ENCODE results near the gene NUDT22. TPM values are rescaled to one million over a fixed set of nuclear protein-coding genes. Genes with fewer than 3 reads are reported as not detected.
A peak's percentile ranks its signal among the peaks of the same experiment; 100 is the strongest.

NUDT22 gene
- total and polyA plus RNA-seq, 8 donors, result 35.1 to 363 (median 112) TPM

- peak overlapping the region; percentile 70 to 90 (median 74) for H3K4me3 ChIP-seq
- DNase-seq, result no peak
- H3K27ac ChIP-seq, result peak overlapping the region; percentile 94 to 97 (median 96)
- TF ChIP-seq EP300 (IDR thresholded peaks at IDR 0.05) (no peak), CTCF (IDR thresholded peaks at IDR 0.05) (no peak)
- WGBS, 5 donors, result 45 to 57% (median 52%) methylated on average over 20 to 22 of the region's 22 CpGs
- H3K4me1 ChIP-seq, result peaks cover 32 to 60% (median 51%) of the 10 kb centered on the region in 4 donors
- intact Hi-C loops (cut with DNase I; ENCODE audit: low total_unique reads), result no loop called here
- no peaks in the 10 kb centered on the region for H3K9me3 ChIP-seq
- H3K27me3 ChIP-seq, result no peaks in the 10 kb centered on the region
- peaks cover 15 to 40% (median 37%) of the 10 kb centered on the region in 4 donors for H3K36me3 ChIP-seq
Measured at GRCh38 chr11:64224891-64225607, 1.0 kb upstream of the NUDT22 start.

DNA sequence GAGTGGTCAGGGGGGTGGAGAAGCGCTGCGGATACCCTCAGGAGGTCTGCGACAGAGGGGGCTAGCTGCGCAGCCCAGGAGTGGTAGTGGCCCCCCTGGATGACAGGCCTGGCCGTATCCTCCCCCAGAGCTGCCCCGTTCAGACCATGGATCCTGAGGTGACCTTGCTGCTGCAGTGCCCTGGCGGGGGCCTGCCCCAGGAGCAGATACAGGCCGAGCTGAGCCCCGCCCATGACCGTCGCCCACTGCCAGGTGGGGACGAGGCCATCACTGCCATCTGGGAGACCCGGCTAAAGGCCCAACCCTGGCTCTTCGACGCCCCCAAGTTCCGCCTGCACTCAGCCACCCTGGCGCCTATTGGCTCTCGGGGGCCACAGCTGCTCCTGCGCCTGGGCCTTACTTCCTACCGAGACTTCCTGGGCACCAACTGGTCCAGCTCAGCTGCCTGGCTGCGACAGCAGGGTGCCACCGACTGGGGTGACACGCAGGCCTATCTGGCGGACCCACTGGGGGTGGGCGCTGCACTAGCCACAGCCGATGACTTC, 505 bp downstream of the NUDT22 start:
- WGBS, 5 donors, result 0 to 20% (median 3%) methylated on average over 5 to 26 of the region's 26 CpGs
- intact Hi-C loops (cut with DNase I; ENCODE audit: low total_unique reads), result no loop called here
- Histone ChIP-seq H3K27ac (peak overlapping the region; percentile 94 to 97 (median 96)), H3K27me3 (no peaks in the 10 kb centered on the region), H3K9me3 (no peaks in the 10 kb centered on the region), H3K4me1 (peaks cover 41 to 68% (median 61%) of the 10 kb centered on the region in 4 donors), H3K36me3 (peaks cover 4 to 25% (median 22%) of the 10 kb centered on the region in 4 donors), H3K4me3 (peak overlapping the region; percentile 70 to 90 (median 74))
- TF ChIP-seq CTCF (IDR thresholded peaks at IDR 0.05), result no peak
- peak in 2 of 3 donors; percentile 60 for TF ChIP-seq POLR2AphosphoS5 (IDR thresholded peaks at IDR 0.05)
- peak; percentile 68 to 74 for DNase-seq

- TF ChIP-seq CTCF (IDR thresholded peaks at IDR 0.05), result no peak
- no peak for TF ChIP-seq POLR2A (IDR thresholded peaks at IDR 0.05)
- TF ChIP-seq POLR2AphosphoS5 (IDR thresholded peaks at IDR 0.05), result no peak
- TF ChIP-seq EP300 (IDR thresholded peaks at IDR 0.05), result no peak
- no peaks in the 10 kb centered on the region for H3K9me3 ChIP-seq
- peaks cover 4 to 21% (median 18%) of the 10 kb centered on the region in 4 donors for H3K36me3 ChIP-seq
- peaks cover 42 to 77% (median 70%) of the 10 kb centered on the region in 4 donors for H3K4me1 ChIP-seq
- 50 to 72% (median 59%) methylated on average over 2 to 3 of the region's 3 CpGs for WGBS, 5 donors
- peak overlapping the region; percentile 94 to 97 (median 96) for H3K27ac ChIP-seq
- intact Hi-C loops (cut with DNase I; ENCODE audit: low total_unique reads), result no loop called here
- peak; percentile 41 to 65 for DNase-seq
- no peaks in the 10 kb centered on the region for H3K27me3 ChIP-seq
- H3K4me3 ChIP-seq, result peak overlapping the region in 3 of 4 donors; percentile 70 to 76 (median 72)
Measured at GRCh38 chr11:64227405-64227956, 1.4 kb downstream of the NUDT22 start.

DNA sequence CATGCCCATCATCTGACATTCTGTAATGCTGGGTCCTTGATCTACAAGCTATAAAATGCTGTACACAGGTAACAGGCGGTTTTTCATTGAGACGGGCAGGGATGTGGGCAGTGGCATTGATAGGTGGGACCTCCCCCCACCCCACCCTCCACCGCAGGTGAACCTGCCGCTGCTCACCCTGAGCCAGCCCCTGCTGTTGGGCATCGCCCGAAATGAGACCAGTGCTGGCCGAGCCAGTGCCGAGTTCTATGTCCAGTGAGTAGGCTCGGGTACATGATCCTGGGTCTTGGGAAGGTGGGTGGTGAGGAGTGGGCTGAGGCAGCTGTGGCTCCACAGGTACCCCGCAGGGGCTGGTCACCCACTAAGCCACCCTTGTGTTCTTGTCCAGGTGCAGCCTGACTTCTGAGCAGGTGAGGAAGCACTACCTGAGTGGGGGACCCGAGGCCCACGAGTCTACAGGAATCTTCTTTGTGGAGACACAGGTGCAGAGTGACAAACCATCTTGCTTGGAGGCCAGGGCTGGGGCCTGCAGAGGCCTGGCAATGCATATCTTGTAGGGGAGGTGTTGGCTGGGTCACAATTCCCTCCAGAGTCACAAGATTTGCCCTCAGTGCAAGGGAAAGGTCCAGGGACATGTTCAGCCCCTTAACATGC, 3.1 kb downstream of the NUDT22 start:
- TF ChIP-seq POLR2A (IDR thresholded peaks at IDR 0.05) (no peak), CTCF (IDR thresholded peaks at IDR 0.05) (no peak), EP300 (IDR thresholded peaks at IDR 0.05) (no peak), POLR2AphosphoS5 (IDR thresholded peaks at IDR 0.05) (no peak)
- Histone ChIP-seq H3K36me3 (peaks cover 0 to 4% (median 3%) of the 10 kb centered on the region in 4 donors), H3K27me3 (no peaks in the 10 kb centered on the region), H3K27ac (peak overlapping the region; percentile 91 to 96 (median 94)), H3K9me3 (no peaks in the 10 kb centered on the region), H3K4me3 (peak overlapping the region in 3 of 4 donors; percentile 66 to 72 (median 68)), H3K4me1 (peaks cover 56 to 84% (median 81%) of the 10 kb centered on the region in 4 donors)
- DNase-seq, result peak in 1 of 2 donors; percentile 13
- WGBS, 5 donors, result 79 to 89% (median 84%) methylated on average over 7 to 12 of the region's 12 CpGs
- intact Hi-C loops (cut with DNase I; ENCODE audit: low total_unique reads), result no loop called here

Measured in stomach (tissue), 9 donors.